HCEC 1CT (cell line): ENCODE results near the gene NFILZ.
A peak's percentile ranks its signal among the peaks of the same experiment; 100 is the strongest.
"Not testable (repeated sequence)": the region's sequence is repeated elsewhere in the genome, so short reads cannot be mapped to it uniquely, and the experiment has no call there.

Source experiments
- DNase-seq: peaks from one replicate; pipeline ENCODE4 v3.0.0-alpha.2; 2017

The NFILZ gene

GRCh38 chr19:8611877-8612806 lies 18.3 kb upstream of the NFILZ start:
- peak; percentile 7 for DNase-seq

- DNase-seq: no peak
Measured at GRCh38 chr19:8612807-8613171, 17.6 kb upstream of the NFILZ start.

- no peak for DNase-seq
Measured at GRCh38 chr19:8614455-8614854, 16.0 kb upstream of the NFILZ start.

- peak; percentile 2 for DNase-seq
Measured at GRCh38 chr19:8615024-8615423, 15.4 kb upstream of the NFILZ start.

- DNase-seq: peak; percentile 29
Measured at GRCh38 chr19:8615813-8616596, 14.4 kb upstream of the NFILZ start.

GRCh38 chr19:8616861-8617260 lies 13.6 kb upstream of the NFILZ start:
- DNase-seq: no peak

GRCh38 chr19:8617325-8617724 lies 13.1 kb upstream of the NFILZ start:
- not testable (repeated sequence) for DNase-seq

GRCh38 chr19:8617984-8618383 lies 12.4 kb upstream of the NFILZ start:
- no peak for DNase-seq

- peak; percentile 15 for DNase-seq
Measured at GRCh38 chr19:8618751-8619150, 11.7 kb upstream of the NFILZ start.

GRCh38 chr19:8622886-8623285 lies 7.5 kb upstream of the NFILZ start:
- not testable (repeated sequence) for DNase-seq

GRCh38 chr19:8626842-8627241 lies 3.6 kb upstream of the NFILZ start:
- DNase-seq: no peak

GRCh38 chr19:8629184-8629583 lies 1.2 kb upstream of the NFILZ start:
- DNase-seq: no peak

GRCh38 chr19:8630796-8631424 lies 477 bp downstream of the NFILZ start:
- DNase-seq: no peak

GRCh38 chr19:8631425-8631819 lies 989 bp downstream of the NFILZ start:
- no peak for DNase-seq

- no peak for DNase-seq
Measured at GRCh38 chr19:8635422-8635821, 5.0 kb downstream of the NFILZ start.

- not testable (repeated sequence) for DNase-seq
Measured at GRCh38 chr19:8637070-8637469, 6.6 kb downstream of the NFILZ start.

GRCh38 chr19:8638078-8638619 lies 7.7 kb downstream of the NFILZ start:
- no peak for DNase-seq

- DNase-seq: no peak
Measured at GRCh38 chr19:8639821-8640401, 9.5 kb downstream of the NFILZ start.

GRCh38 chr19:8640402-8641004 lies 10.1 kb downstream of the NFILZ start:
- DNase-seq: no peak

GRCh38 chr19:8641221-8641907 lies 10.9 kb downstream of the NFILZ start:
- no peak for DNase-seq

- peak; percentile 32 for DNase-seq
Measured at GRCh38 chr19:8641908-8642547, 11.6 kb downstream of the NFILZ start.
